HG03565 (cell line): Measurements from ENCODE around the gene CHL1.
A peak's percentile ranks its signal among the peaks of the same experiment; 100 is the strongest.

Experiments used
- ATAC-seq: cut with Tn5 transposase; IDR thresholded peaks from one replicate; pipeline ENCODE4 v1.9.1; 2021; ENCODE audit warnings: mild to moderate bottlenecking, moderate library complexity; ENCODE audit not compliant: unreplicated experiment

The CHL1 gene

DNA sequence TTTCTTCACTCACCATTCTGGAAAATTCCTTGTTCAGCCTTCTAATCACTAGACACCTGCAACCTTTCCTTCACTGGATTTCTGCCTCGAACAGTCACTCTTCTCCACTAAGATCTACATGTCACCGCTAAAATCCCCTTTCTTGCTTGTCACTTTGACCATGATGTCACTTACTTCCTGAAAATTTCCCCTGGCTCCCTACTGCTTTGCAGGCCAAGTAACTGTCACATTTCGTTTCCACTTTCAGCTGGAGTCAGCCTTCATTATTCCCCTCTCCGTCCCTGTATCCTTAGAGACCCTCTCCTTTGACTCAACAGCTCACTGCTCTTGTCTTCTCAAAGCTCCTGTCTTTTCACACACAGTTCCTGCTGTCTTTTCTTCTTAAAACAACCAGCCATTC is 15.9 kb downstream of the CHL1 start:
- ATAC-seq = peak; percentile 92

DNA sequence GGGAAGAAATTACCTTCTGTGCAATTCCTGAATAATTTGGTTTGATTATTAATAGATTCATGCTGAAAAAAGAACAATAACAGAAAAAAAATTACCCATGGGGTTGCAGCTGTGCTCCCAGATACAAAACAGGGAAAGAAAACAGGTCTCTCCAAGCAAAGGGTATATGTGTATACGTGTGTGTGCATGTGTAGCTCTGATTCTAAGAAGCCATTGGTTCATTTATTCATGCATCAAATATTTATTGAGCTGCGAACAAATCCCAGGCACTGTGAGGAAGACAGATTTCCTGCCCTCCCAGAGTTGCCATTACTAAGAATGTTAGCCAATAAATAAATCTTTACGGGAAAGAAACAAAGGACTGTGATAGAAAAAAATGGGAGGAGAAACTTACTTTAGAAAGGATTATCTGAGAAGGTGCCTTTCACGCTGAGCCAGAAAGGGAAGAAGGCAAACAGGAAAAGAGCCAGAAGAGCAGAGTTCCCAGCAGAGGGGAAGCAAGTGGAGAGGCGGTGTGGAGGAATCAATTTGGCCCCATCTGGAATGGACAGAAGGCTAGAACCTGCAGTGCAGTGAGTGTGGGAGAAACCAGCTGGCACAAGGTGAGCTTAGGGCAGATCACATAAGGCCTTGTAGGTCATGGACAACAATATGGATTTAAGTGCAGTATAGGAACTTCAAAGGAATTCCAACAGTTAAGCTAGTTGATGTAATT is 20.7 kb downstream of the CHL1 start:
- no peak for ATAC-seq

DNA sequence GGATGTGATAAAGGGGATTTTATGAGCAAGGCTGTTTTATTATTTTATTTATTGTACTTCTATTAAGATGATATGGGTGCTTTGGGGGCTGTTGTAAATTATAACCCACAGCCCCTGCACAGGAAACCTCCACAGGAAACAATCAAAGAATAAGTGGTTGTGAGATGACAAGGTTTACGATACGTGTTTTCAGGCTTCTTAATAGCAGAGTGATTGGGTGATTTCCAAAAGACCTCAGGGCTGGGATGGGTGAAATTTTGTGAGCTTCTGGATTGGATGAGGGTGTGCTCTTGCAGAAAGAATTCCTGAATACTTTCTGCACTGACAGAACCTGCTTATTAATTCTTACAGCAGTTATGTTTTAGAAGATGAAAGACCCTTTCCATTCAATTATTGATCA is 21.4 kb downstream of the CHL1 start:
- no peak for ATAC-seq

DNA sequence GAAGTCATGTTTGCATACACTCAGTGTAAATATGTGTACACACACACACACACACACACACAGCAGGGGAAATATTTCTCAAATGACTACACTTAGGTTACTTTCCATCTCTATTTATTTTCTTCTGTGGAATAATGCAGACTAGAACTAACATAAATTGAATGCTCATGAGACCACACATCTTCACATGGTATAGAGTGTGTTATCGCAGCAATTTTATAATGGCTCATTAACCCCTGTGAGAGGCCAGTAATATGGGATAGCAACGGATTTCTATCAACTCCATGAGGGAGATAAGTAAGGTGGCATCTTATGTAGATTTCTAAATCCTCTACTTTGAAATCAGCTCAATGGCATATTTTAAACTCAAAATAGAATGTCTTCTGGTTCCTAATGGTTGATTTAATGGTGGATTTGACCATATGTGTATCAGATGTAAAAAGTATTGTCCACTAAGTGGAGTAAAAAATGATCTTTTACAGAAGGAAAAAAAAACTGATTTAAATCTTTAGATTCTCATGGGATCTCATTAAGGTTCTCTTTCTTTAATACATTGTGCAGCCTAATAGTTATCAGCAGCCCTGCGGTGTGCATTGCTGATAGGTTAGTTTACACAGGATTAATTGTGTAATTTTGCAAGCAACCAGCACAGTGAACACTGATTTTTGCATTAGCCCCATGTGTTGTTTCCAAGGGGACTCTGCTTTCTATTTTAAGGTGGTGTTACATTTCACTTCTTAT is 32.0 kb downstream of the CHL1 start:
- no peak for ATAC-seq

DNA sequence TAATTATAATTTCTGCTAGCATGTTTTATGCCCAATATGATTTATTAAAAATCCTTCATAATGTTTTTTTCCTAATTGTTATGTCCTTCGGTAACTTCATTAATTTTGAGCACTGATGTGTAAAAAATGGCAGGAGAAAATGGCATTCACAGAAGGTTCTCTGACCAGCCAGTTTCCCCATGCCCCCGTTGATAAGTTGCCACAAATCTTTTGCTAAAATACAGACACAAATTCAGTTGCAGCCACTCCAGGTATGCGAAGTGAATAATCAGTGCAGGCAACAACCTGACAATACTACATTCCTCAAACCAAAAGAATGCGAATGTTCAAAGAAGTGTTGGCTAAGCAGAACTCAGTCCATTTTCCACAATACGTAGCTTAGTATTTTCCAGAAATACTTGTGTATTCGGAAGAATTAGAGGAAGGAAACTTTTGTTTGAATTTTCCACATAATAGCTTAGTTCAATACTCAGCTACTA is 32.7 kb downstream of the CHL1 start:
- no peak for ATAC-seq

DNA sequence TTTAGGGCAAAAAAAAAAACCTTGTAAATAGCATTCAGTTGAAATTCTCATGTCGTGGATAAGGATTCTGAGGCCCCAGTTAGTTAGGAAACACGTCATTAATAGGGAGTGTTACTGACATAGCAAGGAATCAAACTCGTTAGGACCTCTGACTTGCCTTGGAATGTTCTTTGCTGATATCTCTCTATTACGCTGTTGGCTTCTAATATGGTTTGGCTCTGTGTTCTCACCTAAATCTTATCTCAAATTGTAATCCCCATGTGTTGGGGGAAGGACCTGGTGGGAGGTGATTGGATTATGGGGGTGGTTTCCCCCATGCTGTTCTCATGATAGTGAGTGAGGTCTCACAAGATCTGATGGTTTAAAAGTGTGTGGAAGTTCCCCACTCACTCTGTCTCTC is 40.3 kb downstream of the CHL1 start:
- ATAC-seq = no peak

DNA sequence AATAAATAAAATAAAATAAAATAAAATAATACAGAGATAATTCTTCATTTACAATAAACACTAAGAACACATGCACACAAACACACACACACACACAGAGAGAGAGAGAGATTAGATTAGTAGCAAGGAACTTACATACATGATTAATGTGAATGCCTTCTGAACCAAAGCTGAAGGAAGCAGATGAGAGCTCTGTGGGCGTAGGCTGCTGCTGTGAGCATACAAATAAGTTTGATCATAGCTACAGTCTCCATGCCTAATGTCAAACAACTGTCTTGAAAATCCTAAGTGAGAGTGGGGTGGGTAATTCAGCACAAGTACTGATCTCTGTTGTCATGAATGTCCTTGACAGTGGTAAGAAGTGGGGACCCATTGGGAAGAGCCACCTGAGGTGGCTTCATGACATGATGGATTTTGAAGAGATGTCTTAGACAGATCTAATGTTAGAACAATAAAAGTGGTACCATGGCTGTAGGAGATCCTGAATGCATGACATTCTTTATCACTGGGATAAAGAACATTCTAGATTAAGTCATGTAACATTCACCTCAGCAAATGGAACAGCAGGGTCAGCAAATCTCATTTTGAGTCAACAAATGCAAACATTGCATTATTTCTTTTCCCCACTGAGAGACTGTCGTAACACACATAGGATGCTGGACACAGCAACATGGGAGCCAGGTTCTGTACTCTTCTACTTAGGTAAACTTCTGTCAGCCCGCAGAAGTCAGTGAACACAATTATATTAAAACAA is 46.2 kb downstream of the CHL1 start:
- ATAC-seq = no peak

DNA sequence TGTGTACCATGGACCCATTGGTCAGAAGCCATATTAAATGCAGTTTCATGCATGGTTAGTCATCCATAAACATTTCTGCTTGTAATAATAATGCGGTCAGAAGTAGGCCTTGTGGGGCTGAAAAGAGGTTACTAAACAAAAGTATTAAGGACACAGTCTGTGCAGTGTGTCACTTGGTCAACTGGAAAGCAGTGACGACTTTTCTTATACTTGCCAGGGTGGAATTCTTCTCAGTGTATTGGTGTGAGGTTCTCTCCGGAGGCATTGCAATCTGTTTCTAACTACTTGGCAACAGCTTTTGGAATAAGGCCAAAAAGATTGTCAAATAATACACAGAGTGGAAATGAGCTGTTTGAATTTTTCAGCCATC is 46.8 kb downstream of the CHL1 start:
- ATAC-seq = no peak

DNA sequence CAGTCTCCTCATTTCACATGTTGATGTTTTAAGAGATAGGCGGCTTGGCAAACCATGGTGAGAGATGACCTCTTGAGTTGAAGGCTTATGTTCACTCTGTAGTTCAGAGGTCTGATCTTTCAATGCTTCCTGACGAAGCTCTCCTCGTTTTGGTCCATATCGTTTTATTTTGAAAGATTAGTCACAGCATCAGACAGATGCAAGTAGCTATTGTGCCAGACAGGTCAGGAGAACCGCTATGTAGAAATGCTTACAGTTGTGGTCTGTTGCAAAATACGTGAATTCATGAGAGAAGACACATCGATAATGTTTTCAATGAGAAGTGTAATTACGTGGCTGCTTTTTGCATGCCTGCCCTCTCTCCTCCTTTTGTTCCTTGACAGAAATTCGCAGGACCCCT is 47.5 kb downstream of the CHL1 start:
- ATAC-seq = no peak

DNA sequence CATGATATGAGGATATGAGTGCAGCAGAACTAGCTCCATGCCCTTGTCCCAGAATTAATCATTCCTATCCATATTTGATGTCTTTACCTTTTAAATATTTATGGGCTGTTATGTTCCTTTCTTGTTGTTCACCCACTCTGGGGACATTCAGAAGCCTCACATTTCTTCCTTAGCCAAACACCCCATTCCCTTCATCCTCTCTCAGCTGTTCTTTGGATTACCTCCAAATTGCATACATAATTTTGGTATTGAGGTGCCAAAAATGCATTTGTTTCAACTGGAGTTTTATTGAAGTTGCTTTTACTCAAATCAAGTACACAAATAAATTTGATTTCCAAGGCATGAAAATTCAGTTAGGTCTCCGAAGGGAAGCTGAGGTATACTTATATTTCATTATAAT is 51.4 kb downstream of the CHL1 start:
- no peak for ATAC-seq

DNA sequence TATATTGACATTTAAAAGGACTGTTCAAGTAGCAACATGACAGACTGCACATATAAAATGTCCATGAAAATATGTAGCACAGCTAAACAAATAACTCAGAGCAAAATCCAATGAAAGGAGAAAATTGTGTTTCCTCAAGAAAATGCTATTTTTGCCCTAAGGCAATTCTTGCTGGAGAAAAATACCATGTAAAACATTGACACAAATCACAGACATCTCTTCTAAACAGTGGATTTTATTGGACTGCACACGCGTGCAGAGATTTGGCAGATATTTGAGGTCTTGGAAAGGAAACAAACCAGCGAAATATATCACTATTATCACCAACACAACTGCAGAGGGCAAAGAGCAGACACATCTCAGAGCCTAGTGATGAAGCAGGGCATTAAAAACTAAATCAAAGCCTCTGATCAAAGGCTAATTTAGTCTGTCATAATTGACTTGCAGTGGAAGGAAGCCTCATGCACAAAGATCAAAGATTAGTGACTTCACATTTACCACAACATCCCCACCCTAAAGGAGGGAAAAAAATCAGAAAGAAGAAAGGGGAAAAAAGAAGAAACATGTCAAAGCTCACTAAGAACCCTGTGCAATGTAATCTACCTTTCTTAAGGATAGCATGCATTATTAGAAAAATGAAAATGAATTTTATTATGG is 52.4 kb downstream of the CHL1 start:
- no peak for ATAC-seq

DNA sequence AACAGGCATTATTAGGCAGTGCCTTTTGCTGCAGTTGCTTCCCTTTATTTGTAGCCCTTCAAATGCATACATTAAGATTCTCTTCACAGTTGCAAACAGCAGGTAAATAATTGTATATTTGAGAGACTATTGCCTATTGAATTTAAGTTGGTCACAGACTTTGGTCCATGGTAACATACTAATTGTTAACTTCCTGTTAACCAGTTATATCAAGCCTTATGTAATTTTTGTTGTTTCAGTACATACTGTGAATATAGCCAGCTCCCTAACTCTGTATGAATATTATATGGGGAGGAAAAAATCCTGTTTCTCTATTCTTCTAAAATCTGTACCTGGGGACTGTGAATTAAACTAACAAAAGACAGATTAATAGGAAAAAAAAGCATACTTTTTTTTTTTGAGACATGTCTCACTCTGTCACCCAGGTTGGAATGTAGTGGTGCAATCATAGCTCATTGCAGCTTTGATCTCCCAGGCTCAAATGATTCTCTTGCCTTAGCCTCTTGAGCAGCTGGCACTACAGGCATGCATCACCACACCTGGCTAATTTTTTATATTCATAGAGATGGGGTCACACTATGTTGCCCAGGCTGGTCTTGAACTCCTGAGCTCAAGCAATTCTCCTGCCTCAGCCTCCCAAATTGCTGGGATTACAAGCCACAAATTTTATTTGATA is 53.2 kb downstream of the CHL1 start:
- no peak for ATAC-seq

DNA sequence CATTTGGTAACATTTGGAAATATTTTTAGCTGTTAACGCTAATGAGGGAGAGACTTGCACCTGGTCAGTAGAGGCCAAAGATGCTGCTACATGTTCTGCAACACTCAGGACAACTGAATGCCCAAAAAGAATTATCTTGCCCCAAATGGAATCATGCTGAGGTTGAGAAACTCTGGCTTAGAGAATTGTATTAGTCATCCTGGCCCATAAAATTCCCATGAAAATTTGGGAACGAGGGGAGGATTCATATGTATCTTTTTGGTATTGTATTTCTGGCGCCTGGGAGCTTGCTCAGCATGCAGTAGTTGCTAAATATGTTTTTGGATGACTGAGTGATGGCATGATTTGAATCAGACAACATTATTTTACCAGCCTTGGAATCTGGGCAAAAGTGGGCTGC is 59.9 kb downstream of the CHL1 start:
- no peak for ATAC-seq

DNA sequence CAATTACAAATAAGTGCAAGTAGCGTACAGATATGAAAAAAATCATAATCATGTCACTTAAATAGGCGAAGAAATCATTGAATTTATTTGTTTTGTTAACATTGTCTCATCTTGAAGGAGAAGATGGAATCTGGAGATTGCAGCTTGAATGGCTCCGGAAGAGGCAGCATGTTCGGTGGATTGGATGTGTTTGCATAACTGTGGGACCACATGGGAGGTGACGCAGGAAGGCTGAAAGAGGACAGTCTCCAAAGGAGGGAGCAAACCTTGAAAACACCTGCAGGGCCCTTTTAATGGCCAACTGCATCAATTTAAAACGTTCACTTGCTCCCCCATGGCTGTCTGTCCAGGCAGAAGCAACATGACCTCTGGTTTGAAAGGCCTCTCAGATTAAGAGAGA is 61.3 kb downstream of the CHL1 start:
- ATAC-seq = no peak

DNA sequence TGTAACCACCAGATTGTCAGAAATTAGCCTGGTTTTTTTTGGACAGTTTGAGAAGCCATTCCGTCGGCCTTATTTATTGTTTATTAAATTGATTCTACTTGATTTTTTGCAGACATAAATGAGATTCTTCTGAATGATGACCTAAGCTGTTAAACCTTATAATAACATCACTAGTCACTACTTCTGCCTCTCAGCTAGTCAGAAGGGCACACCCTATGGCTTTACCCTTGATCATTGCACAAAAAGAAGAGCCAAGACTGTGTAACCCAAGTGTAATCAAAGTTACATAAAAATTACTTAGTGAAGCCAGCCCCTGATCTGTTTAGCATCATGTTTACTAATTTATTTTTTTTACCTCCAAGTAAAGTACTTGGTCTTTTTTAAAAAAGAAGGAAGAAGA is 64.3 kb downstream of the CHL1 start:
- no peak for ATAC-seq

DNA sequence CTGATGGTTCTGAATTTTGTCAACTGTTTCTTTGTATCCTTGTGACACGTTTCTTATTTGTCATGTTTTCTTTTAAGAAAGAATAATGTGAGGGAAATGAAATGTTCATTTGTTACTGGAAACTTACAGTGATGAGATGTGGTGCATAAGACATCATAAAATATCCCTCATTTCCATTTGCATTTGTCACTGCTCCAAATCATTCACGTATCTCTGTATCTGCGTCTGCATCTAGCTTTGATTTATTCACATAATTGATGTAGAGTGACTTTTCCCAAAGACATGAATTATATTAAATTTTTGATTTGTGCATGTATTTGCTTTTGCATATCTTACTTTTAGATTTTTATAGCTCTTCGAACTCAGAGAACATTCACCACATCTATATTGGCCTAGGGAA is 66.8 kb downstream of the CHL1 start:
- no peak for ATAC-seq

DNA sequence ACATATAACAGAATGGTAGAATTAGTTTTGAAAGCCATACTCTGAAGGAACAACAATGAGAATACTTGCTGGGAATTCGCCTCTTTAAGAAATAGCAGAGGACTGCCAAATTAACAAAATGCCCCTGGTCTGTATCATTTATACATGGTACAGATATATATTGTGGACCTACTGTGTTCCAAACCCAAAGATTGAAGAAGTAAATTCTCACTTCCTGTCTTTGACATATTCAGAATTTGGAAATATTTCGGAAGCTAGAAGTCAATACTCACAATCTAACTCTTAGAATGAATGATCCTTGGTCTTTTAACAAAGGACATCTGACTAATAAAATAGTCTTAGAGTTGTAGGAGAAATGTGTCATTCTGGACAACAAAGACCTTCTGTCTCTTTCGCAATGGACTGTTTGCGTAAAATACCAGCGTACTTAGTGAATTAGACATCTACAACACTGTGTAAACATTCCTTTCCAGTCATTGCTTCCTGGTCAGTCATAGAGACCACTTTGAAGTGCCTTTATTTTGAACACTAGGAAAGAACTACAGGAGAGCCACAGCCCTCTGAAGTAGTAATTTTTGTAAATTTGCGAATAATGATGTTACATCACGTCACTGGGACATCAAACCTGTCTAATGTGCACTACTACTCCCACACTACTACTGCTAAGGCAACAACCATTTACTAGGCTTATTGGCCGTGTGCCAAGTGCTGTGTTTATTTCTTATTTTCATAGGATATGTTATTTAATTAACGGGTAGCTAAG is 68.0 kb downstream of the CHL1 start:
- ATAC-seq = no peak

DNA sequence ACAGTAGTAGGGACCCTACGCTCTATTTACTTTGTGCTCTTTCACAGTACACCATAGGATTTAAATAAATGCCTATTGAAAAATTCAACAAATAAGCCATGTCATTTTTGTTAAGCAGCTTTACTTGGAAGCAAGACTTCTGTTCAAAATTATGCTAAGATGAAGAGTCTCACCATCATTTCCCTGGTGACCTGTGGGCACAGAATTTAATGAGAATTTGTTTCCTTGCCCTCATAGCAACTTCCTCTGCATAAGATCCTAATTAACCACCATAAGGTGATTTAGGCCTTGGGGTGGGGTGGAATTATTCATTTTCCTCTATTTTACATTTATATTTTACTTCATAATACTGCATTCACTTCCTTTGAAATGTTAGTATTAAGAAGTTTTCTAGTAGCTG is 70.5 kb downstream of the CHL1 start:
- no peak for ATAC-seq

DNA sequence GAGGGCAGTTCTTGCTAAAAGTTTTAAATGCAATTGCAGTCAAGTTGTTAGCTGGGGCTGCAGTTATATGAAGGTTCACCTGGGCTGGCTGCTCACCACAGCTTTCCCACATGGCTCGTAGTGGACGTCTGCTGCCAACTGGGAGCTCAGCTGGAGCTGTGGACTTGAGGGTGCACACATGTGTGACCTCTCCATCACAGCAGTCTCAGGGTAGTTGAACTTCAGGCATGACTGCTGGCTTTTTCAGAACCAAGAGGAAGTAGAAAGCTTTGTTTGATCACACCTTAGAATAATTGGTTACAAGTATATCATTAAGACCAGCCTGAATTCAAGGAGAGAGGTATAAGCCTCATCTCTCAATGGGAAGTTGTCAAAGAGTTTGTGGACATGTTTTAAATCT is 74.1 kb downstream of the CHL1 start:
- ATAC-seq = no peak

DNA sequence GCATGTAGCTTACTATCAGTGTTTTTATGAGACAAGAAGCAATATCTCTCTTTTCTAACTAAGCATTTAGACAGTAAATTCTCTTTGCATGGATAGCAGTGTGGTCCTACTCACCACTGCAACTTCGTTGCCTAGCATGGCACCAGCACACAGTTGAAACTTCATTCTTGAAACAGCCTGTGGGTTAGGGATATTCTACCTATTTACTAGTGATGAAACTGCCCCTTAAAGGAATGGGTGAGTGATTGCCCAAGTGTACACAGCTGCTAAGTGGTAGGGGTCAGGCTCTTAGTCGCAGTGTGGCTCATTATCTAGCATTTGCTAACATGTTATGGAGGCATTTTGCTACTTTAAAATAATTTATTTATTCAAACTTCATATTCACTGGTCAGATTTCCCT is 78.4 kb downstream of the CHL1 start:
- ATAC-seq = no peak
